ENCODE data around the gene ST13.
A peak's percentile ranks its signal among the peaks of the same experiment; 100 is the strongest.
"Not testable (repeated sequence)": the region's sequence is repeated elsewhere in the genome, so short reads cannot be mapped to it uniquely, and the experiment has no call there.

ST13 gene

DNA sequence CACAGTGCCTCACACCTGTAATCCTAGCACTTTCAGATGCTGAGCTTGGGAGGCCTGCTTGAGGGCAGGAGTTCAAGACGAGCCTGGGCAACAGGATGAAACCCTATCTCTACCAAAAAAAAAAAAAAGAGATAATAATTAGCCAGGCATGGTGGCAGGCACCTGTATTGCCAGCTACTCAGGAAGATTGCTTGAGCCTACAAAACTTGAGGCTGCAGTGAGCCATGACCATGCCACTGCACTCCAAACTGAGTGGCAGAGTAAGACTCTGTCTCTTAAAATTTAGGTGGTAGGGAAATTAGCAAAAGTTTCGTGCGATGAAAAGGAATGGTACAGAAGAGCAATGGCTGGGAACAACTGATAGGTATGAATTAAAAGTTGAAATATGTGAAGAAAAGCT lies 18.0 kb downstream of the ST13 start:
- DNase-seq (ENCODE audit: low spot score): no peak

GRCh38 chr22:40834619-40835018 lies 21.8 kb downstream of the ST13 start:
- DNase-seq (ENCODE audit: low spot score): no peak

- no peak for DNase-seq (ENCODE audit: low spot score)
These were observed 27.3 kb downstream of the ST13 start for GRCh38 chr22:40829131-40829530.

DNA sequence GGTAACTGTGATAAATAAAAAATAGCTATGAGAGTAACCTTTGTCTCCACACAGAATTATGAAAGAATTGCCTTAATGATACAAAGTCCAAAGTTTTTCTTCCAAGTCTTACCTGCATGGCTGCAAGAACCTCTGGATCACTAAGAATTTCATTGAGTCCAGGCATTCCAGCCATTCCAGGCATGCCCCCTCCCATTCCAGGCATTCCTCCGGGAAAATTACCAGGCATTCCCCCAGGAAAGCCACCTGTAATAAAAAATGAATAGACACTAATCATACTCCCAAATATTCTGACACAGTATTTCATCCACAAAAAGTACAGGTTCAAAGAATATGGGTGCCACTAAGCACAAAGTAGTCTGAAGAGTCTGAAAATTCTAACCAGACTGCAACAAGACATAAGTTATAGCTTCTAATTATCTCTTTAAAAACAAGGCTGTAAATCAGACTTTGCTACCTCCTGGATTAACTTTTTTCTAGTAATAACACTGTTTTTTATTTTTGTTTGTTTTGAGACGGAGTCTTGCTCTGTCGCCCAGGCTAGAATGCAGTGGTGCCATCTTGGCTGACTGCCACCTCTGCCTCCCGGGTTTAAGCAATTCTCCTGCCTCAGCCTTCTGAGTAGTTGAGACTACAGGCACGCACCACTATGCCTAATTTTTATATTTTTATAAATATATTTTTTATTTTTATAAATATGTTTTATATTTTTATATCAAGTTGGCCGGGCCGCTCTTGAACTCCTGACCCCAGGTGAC lies 29.3 kb downstream of the ST13 start:
- no peak for DNase-seq (ENCODE audit: low spot score)

DNA sequence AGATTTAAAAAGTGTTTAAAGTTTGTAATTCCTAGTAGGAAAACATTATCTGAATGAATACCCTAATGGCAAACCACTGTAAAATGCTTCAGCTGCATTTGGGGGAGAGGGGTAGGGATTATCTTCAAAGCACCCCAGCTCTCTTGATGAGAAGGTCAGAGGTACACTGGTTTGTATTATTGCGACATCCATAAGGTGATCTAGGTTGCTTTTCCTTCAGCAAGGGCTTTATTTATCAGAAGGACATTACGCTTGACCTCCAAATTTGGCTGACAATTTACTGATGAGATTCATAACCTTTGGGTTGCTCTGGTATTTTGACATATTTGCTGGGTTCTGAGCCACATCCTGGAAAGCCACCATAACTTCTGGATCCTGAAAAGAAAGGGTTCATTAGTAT lies 30.1 kb downstream of the ST13 start:
- not testable (repeated sequence) for DNase-seq (ENCODE audit: low spot score)

DNA sequence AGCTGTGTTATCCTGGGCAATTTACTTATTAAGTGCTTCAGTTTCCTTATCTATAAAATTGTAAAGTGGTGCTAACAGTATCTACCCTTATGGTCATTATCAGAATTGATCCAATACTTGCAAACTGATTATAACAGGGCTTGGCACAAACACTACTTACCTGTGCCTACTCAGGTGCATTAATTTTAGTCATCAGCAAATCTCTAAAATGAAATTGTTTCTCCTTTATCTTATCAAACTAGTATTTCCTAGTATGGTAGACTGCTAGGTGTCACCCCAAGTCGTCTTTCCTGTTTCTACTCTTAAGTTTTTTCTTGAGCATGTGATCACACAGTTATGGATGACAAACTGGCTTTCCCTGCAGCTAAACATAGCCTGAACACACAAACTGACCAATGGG lies 33.0 kb downstream of the ST13 start:
- DNase-seq (ENCODE audit: low spot score): no peak

DNA sequence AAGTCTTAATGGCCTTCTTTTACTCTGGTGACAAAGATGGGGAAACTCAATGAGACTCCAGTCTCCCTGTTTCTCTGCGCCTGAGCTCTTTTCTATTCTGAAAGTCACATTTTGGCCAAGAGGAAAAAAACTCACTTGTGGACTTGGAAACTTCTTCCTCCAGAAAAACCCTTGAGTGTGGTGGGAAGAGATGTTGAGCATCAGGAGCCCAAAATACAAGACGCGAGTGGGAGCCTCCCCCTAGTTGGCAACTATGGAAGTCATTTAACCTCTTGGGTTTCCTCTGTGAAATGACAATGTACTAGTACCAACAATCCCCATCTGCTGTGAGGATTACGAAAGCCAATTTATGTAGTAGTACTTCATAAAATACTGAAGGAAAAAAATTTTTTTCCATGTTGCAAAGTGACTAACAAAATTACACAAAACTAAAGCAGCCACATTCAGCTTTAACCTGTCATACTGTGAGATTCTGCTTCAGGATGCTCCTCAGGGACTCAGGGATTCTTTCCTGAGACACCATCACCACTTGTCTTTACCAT lies 36.8 kb downstream of the ST13 start:
- no peak for DNase-seq (ENCODE audit: low spot score)

GRCh38 chr22:40818747-40819598 lies 37.5 kb downstream of the ST13 start, which contains the start of gene SLC25A17:
TSS of gene SLC25A17 (minus strand) at chr22:40819346. CDS start at chr22:40819248, 98 bp downstream.
- DNase-seq (ENCODE audit: low spot score): peak; percentile 86

DNA sequence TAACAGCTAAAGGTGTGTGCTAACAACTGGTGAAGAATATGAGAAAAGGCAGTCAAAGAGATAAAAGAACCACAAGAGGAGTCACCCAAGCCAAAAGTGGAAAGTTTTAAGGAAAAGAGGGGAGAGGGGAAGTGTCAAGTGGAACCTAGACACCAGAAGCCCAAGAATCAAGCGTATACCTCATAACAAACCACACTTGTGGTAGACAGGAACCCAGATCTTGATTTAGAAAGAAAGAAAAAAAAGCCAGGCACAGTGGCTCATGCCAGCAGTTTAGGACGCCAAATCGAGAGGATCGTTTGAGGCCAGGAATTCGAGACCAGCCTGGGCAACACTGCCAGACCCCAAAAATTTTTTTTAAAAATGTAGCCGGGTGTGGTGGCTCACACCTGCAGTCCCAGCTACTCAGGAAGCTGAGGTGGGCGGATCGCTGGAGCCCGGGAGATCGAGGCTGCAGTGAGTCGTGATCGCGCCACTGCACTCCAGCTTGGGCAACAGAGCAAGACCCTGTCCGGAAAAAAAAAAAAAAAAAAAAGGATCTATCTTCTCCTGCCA lies 38.2 kb downstream of the ST13 start:
- peak; percentile 6 for DNase-seq (ENCODE audit: low spot score)

- DNase-seq (ENCODE audit: low spot score): no peak
These were observed 38.7 kb downstream of the ST13 start for GRCh38 chr22:40817737-40818136.

- no peak for DNase-seq (ENCODE audit: low spot score)
These were observed 42.5 kb downstream of the ST13 start for GRCh38 chr22:40813912-40814315.

- no peak for DNase-seq (ENCODE audit: low spot score)
These were observed 48.2 kb downstream of the ST13 start for GRCh38 chr22:40808018-40808841.

DNA sequence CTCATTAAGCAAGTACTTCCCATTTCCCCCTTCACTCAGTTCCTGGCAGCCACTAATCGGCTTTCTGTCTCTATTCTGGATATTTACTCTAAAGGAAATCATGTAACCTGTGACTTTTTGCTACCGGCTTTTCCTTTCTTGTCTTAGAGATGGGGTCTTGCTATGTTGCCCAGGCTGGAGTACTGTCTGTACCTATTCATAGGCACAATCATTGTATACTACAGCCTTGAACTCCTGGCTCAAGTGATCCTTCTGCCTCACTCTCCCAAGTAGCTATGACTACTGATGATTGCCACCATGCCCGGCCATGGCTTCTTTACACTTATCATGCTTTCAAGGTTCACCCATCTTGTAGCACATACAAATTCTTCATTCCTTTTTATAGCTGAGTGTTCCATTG lies 49.7 kb downstream of the ST13 start:
- no peak for DNase-seq (ENCODE audit: low spot score)

- DNase-seq (ENCODE audit: low spot score): no peak
These were observed 50.7 kb downstream of the ST13 start for GRCh38 chr22:40805699-40806203.

DNA sequence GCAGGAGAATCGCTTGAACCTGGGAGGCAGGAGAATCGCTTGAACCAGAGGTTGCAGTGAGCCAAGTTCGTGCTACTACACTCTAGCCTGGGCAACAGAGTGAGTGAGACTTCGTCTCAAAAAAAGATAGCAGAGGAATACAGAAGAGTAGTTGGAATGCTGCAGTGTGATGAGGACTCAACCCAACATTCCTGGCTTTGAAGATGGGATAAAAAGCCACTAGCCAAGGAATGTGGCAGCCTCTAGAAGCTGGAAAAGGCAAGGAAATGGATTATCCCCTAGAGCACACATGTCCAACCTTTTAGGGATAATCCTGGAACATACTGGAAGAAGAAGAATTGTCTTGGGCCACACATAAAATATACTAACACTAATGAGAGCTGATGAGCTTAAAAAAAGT lies 51.2 kb downstream of the ST13 start:
- no peak for DNase-seq (ENCODE audit: low spot score)

DNA sequence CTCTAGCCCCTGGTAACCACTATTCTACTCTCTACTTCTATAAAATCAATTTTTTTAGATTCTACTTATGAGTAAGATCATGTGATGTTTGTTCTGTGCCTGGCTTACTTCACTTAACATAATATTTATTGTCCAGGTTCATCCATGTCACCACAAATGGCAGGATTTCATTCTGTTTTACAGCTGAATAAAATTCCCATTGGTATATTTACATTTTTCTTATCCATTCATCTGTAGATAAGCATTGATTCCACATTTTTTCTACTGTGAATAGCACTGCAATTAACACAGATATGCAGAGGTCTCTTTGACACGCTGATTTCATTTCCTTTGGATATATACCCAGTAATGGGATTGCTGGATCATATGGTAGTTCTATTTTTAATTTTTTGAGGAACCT lies 53.1 kb downstream of the ST13 start:
- no peak for DNase-seq (ENCODE audit: low spot score)

- no peak for DNase-seq (ENCODE audit: low spot score)
These were observed 57.4 kb downstream of the ST13 start for GRCh38 chr22:40799008-40799407.

GRCh38 chr22:40797427-40797826 lies 59.0 kb downstream of the ST13 start:
- DNase-seq (ENCODE audit: low spot score): no peak

DNA sequence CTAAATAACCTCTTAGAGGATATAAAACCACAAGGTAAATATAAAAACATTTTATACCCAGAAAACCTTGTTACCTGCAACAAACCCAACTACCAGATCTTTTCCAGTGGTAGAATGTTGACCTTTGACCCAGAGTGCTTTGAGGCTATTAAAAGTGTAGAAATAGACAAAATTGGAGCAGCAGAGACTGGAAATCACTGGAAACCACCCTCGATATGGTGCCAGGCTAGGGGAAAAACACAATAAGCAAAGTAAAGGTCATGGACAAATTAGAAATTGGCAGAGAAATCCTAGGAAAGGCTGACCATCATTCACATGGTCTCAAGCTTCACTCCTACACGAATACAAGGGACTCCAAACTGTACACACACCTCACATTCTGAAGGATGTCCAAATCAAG lies 64.0 kb downstream of the ST13 start:
- DNase-seq (ENCODE audit: low spot score): no peak

GRCh38 chr22:40791241-40791640 lies 65.2 kb downstream of the ST13 start:
- DNase-seq (ENCODE audit: low spot score): no peak

DNA sequence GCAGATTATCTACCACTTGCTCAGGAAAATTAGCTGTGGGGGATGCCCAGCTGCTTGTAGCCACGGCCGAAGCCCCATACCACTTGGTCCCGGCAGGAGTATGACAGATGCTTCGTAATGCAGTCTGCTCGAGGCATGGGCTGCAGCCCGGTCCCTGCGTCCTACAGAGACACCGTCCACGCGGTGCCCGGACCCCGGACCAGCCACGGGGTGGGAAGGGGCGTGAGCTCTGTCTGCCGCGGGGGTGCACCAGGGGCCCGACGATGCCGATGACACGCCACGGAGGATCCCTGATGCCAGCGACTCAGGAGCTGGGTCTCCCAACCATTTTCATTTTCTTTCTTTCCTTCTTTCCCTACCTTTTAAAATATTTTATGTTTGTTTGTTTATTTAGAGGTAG lies 67.3 kb downstream of the ST13 start:
- DNase-seq (ENCODE audit: low spot score): no peak

- DNase-seq (ENCODE audit: low spot score): no peak
These were observed 73.9 kb downstream of the ST13 start for GRCh38 chr22:40782521-40782920.
